Posterior vena cava (tissue), 2 donors: Measurements from ENCODE around the gene NKX2-4. TPM values are rescaled to one million over a fixed set of nuclear protein-coding genes. Genes with fewer than 3 reads are reported as not detected.

Experiments
- DNase-seq: peaks from one replicate; pipeline ENCODE4 v3.0.0-alpha.2; 2020; ENCODE audit warnings: low spot score
- intact Hi-C, 2 donors: fragments of 100-400 bp; cut with DNase I; formaldehyde crosslinking; loops; one replicate each; pipeline versions ENCODE4 v1.14.1 to v1.14.2; 2022 to 2023
- total RNA-seq, 2 donors: library from RNA; stranded (reverse); fragmentation: NEBNext Ultra II Directional; extraction: Animal tissue kit (Norgen Biotek cat#: 25700); gene quantifications; one replicate each; pipeline ENCODE4 v1.2.1, GENCODE V29; 2021
- donor health status: DM: yes; HTN: yes; CAD: no.
- donor health status: DM: yes; HTN: yes; CAD: no.

Gene NKX2-4
- total RNA-seq, 2 donors from 2014 or later = not detected

GRCh38 chr20:21395051-21395665 lies 2.2 kb downstream of the NKX2-4 start:
- intact Hi-C loops = no loop called here
- no peak for DNase-seq

GRCh38 chr20:21394551-21394950 lies 2.8 kb downstream of the NKX2-4 start:
- no peak for DNase-seq
- intact Hi-C loops = no loop called here

- intact Hi-C loops = no loop called here
- no peak for DNase-seq
These were observed 3.4 kb downstream of the NKX2-4 start for GRCh38 chr20:21393816-21394519.

GRCh38 chr20:21393166-21393565 lies 4.2 kb downstream of the NKX2-4 start:
- intact Hi-C loops = no loop called here

GRCh38 chr20:21391972-21392352 lies 5.4 kb downstream of the NKX2-4 start:
- DNase-seq = no peak
- intact Hi-C loops = no loop called here

More at GRCh38 chr20:21393166-21393565, 4.2 kb downstream of the NKX2-4 start:
- no peak for DNase-seq

GRCh38 chr20:21391185-21391971 lies 5.9 kb downstream of the NKX2-4 start:
- DNase-seq = no peak
- intact Hi-C loops = no loop called here

GRCh38 chr20:21390768-21391167 lies 6.6 kb downstream of the NKX2-4 start:
- intact Hi-C loops = no loop called here
- no peak for DNase-seq

GRCh38 chr20:21389368-21389767 lies 8.0 kb downstream of the NKX2-4 start:
- DNase-seq = no peak
- intact Hi-C loops = no loop called here

- no peak for DNase-seq
- intact Hi-C loops = no loop called here
These were observed 8.8 kb downstream of the NKX2-4 start for GRCh38 chr20:21388566-21388965.

GRCh38 chr20:21387528-21387927 lies 9.8 kb downstream of the NKX2-4 start:
- no peak for DNase-seq
- intact Hi-C loops = no loop called here

GRCh38 chr20:21386111-21386510 lies 11.2 kb downstream of the NKX2-4 start:
- intact Hi-C loops = no loop called here
- DNase-seq = no peak

GRCh38 chr20:21384308-21384892 lies 12.9 kb downstream of the NKX2-4 start:
- DNase-seq = no peak
- intact Hi-C loops = no loop called here

- intact Hi-C loops = no loop called here
- DNase-seq = no peak
These were observed 15.7 kb downstream of the NKX2-4 start for GRCh38 chr20:21381619-21382018.

- intact Hi-C loops = no loop called here
- no peak for DNase-seq
These were observed 16.6 kb downstream of the NKX2-4 start for GRCh38 chr20:21380711-21381110.

GRCh38 chr20:21378259-21378658 lies 19.1 kb downstream of the NKX2-4 start:
- DNase-seq = no peak
- intact Hi-C loops = no loop called here

GRCh38 chr20:21377701-21378100 lies 19.6 kb downstream of the NKX2-4 start:
- no peak for DNase-seq
- intact Hi-C loops = no loop called here

- DNase-seq = no peak
- intact Hi-C loops = no loop called here
These were observed 20.7 kb downstream of the NKX2-4 start for GRCh38 chr20:21376626-21377025.

GRCh38 chr20:21373436-21373835 lies 23.9 kb downstream of the NKX2-4 start:
- intact Hi-C loops = no loop called here
- DNase-seq = no peak

GRCh38 chr20:21372016-21372415 lies 25.3 kb downstream of the NKX2-4 start:
- intact Hi-C loops = no loop called here
- DNase-seq = no peak

GRCh38 chr20:21371193-21371592 lies 26.1 kb downstream of the NKX2-4 start:
- no peak for DNase-seq
- intact Hi-C loops = no loop called here
